ENCODE data around the gene HHAT.

The HHAT gene
- total RNA-seq: 8.1 to 16.6 (median 11.2) reads per million in 17 experiments

GRCh38 chr1:210328746-210329503 lies at the start of gene HHAT:
Gene HHAT (plus strand): TSS chr1:210328902. CDS start chr1:210348976, 20,074 bp downstream.
- DNase-seq: peak; percentile 93 to 97 (median 94)

GRCh38 chr1:210280221-210280620 lies 48.5 kb upstream of the HHAT start:
- DNase-seq: no peak

- no peak for DNase-seq
Measured at GRCh38 chr1:210288116-210288515, 40.6 kb upstream of the HHAT start.

- DNase-seq: no peak
Measured at GRCh38 chr1:210289248-210289647, 39.5 kb upstream of the HHAT start.

- DNase-seq: no peak
Measured at GRCh38 chr1:210291081-210291764, 37.5 kb upstream of the HHAT start.

GRCh38 chr1:210291786-210292230 lies 36.9 kb upstream of the HHAT start:
- no peak for DNase-seq

GRCh38 chr1:210292231-210292871 lies 36.4 kb upstream of the HHAT start:
- DNase-seq: peak in 2 of 4 experiments; percentile 7 to 10

GRCh38 chr1:210293171-210293607 lies 35.5 kb upstream of the HHAT start:
- DNase-seq: no peak

- DNase-seq: no peak
Measured at GRCh38 chr1:210294999-210295745, 33.5 kb upstream of the HHAT start.

GRCh38 chr1:210296682-210297081 lies 32.0 kb upstream of the HHAT start:
- DNase-seq: no peak

- DNase-seq: no peak
Measured at GRCh38 chr1:210298296-210298695, 30.4 kb upstream of the HHAT start.

GRCh38 chr1:210298936-210299335 lies 29.8 kb upstream of the HHAT start:
- no peak for DNase-seq

- no peak for DNase-seq
Measured at GRCh38 chr1:210299501-210299900, 29.2 kb upstream of the HHAT start.

GRCh38 chr1:210300923-210301614 lies 27.6 kb upstream of the HHAT start:
- DNase-seq: no peak

- no peak for DNase-seq
Measured at GRCh38 chr1:210301615-210302000, 27.1 kb upstream of the HHAT start.

- DNase-seq: no peak
Measured at GRCh38 chr1:210302501-210302900, 26.2 kb upstream of the HHAT start.

- no peak for DNase-seq
Measured at GRCh38 chr1:210303391-210303790, 25.3 kb upstream of the HHAT start.

GRCh38 chr1:210310562-210311153 lies 18.0 kb upstream of the HHAT start:
- DNase-seq: no peak

GRCh38 chr1:210311726-210312493 lies 16.8 kb upstream of the HHAT start:
- no peak for DNase-seq

- no peak for DNase-seq
Measured at GRCh38 chr1:210313046-210313595, 15.6 kb upstream of the HHAT start.

- no peak for DNase-seq
Measured at GRCh38 chr1:210313921-210314320, 14.8 kb upstream of the HHAT start.
